ENCODE data around the gene MON1B. TPM values are rescaled to one million over a fixed set of nuclear protein-coding genes. Genes with fewer than 3 reads are reported as not detected.

The MON1B gene
- total RNA-seq, 4 donors from 2014 or later = 35.6 to 119 (median 55.9) TPM

- Histone ChIP-seq H3K36me3 (no peaks in the 10 kb centered on the region), H3K27me3 (no peaks in the 10 kb centered on the region), H3K9me3 (no peaks in the 10 kb centered on the region), H3K4me1 (peaks cover 0 to 9% (median 7%) of the 10 kb centered on the region in 4 donors), H3K4me3 (no peak overlapping the region), H3K27ac (no peak overlapping the region)
- WGBS, 2 donors (ENCODE audit: low coverage in 1 of 2) = 92% methylated on average over 15 of the region's 15 CpGs; no CpG with 5 or more reads in 1 of the 2 donors
- intact Hi-C loops (cut with DNase I; ENCODE audit: low total_unique reads) = no loop called here
- no peak for DNase-seq
- TF ChIP-seq CTCF (IDR thresholded peaks at IDR 0.05) = no peak
- no peak for TF ChIP-seq POLR2AphosphoS5 (IDR thresholded peaks at IDR 0.05)
- TF ChIP-seq EP300 (IDR thresholded peaks at IDR 0.05; ENCODE audit: low read depth) = no peak
- no peak for TF ChIP-seq POLR2A (IDR thresholded peaks at IDR 0.05)
- in situ Hi-C loops (cut with MboI; ENCODE audit: low pct_ligation_motif_present in 1 of 4, low pct_unique_long_range_greater_than_20kb in 1 of 4, low sequenced_read_pairs in 3 of 4) = no loop called here
Measured at GRCh38 chr16:77213542-77214106, 22.6 kb downstream of the MON1B start.

- H3K36me3 ChIP-seq = no peaks in the 10 kb centered on the region
- WGBS, 2 donors (ENCODE audit: low coverage in 1 of 2) = 97% methylated on average over 11 of the region's 12 CpGs; no CpG with 5 or more reads in 1 of the 2 donors
- no peak overlapping the region for H3K27ac ChIP-seq
- H3K9me3 ChIP-seq = no peaks in the 10 kb centered on the region
- no peak for DNase-seq
- H3K4me3 ChIP-seq = no peak overlapping the region
- H3K27me3 ChIP-seq = no peaks in the 10 kb centered on the region
- in situ Hi-C loops (cut with MboI; ENCODE audit: low pct_ligation_motif_present in 1 of 4, low pct_unique_long_range_greater_than_20kb in 1 of 4, low sequenced_read_pairs in 3 of 4) = no loop called here
- intact Hi-C loops (cut with DNase I; ENCODE audit: low total_unique reads) = no loop called here
- TF ChIP-seq EP300 (IDR thresholded peaks at IDR 0.05; ENCODE audit: low read depth) (no peak), CTCF (IDR thresholded peaks at IDR 0.05) (no peak), POLR2A (IDR thresholded peaks at IDR 0.05) (no peak), POLR2AphosphoS5 (IDR thresholded peaks at IDR 0.05) (no peak)
- peaks cover 0 to 9% (median 7%) of the 10 kb centered on the region in 4 donors for H3K4me1 ChIP-seq
Measured at GRCh38 chr16:77214411-77215138, 23.6 kb downstream of the MON1B start.

- DNase-seq = no peak
- Histone ChIP-seq H3K27ac (no peak overlapping the region), H3K9me3 (no peaks in the 10 kb centered on the region), H3K4me3 (no peak overlapping the region), H3K36me3 (no peaks in the 10 kb centered on the region), H3K4me1 (no peaks in the 10 kb centered on the region), H3K27me3 (no peaks in the 10 kb centered on the region)
- 82 to 87% methylated on average over 3 of the region's 3 CpGs for WGBS, 2 donors (ENCODE audit: low coverage in 1 of 2)
- in situ Hi-C loops (cut with MboI; ENCODE audit: low pct_ligation_motif_present in 1 of 4, low pct_unique_long_range_greater_than_20kb in 1 of 4, low sequenced_read_pairs in 3 of 4) (no loop called here), intact Hi-C loops (cut with DNase I; ENCODE audit: low total_unique reads) (no loop called here)
- no peak for TF ChIP-seq CTCF (IDR thresholded peaks at IDR 0.05)
- no peak for TF ChIP-seq POLR2AphosphoS5 (IDR thresholded peaks at IDR 0.05)
- no peak for TF ChIP-seq POLR2A (IDR thresholded peaks at IDR 0.05)
- no peak for TF ChIP-seq EP300 (IDR thresholded peaks at IDR 0.05; ENCODE audit: low read depth)
Measured at GRCh38 chr16:77219437-77219836, 28.4 kb downstream of the MON1B start.

GRCh38 chr16:77220427-77220826 lies 29.4 kb downstream of the MON1B start:
- no peak for TF ChIP-seq POLR2A (IDR thresholded peaks at IDR 0.05)
- H3K4me1 ChIP-seq = no peaks in the 10 kb centered on the region
- H3K9me3 ChIP-seq = no peaks in the 10 kb centered on the region
- H3K27ac ChIP-seq = no peak overlapping the region
- no peaks in the 10 kb centered on the region for H3K36me3 ChIP-seq
- WGBS, 2 donors (ENCODE audit: low coverage in 1 of 2) = 66% methylated on average over 3 of the region's 3 CpGs; no CpG with 5 or more reads in 1 of the 2 donors
- no peaks in the 10 kb centered on the region for H3K27me3 ChIP-seq
- DNase-seq = no peak
- no peak overlapping the region for H3K4me3 ChIP-seq
- intact Hi-C loops (cut with DNase I; ENCODE audit: low total_unique reads) = no loop called here
- in situ Hi-C loops (cut with MboI; ENCODE audit: low pct_ligation_motif_present in 1 of 4, low pct_unique_long_range_greater_than_20kb in 1 of 4, low sequenced_read_pairs in 3 of 4) = no loop called here

Measured in transverse colon (tissue), 4 donors.